Thoracic aorta (tissue), 2 donors: ENCODE data around the gene LEF1. TPM values are rescaled to one million over a fixed set of nuclear protein-coding genes. Genes with fewer than 3 reads are reported as not detected.
A peak's percentile ranks its signal among the peaks of the same experiment; 100 is the strongest.

Experiments used
- ATAC-seq: fragments of 150-250 bp; one replicate; pipeline ENCODE4 v1.8.0; 2017; ENCODE audit warnings: low read depth; ENCODE audit not compliant: insufficient number of reproducible peaks, low FRiP score
- DNase-seq: peaks from one replicate; pipeline ENCODE4 v3.0.0-alpha.2; 2020; ENCODE audit warnings: low spot score
- H3K27ac ChIP-seq, 2 donors: fragments of 200-600 bp; sonication (generic); 1 replicate in 1 of 2; 2 replicates in 1 of 2; pipeline ENCODE4 v1.5.1; 2016; ENCODE audit warnings: mild to moderate bottlenecking in 2 of 2, moderate library complexity in 2 of 2
- H3K27me3 ChIP-seq: fragments of 200-600 bp; sonication (generic); replicated peaks from 2 replicates; pipeline ENCODE4 v1.6.0; 2016; ENCODE audit warnings: mild to moderate bottlenecking; ENCODE audit not compliant: insufficient read depth
- H3K36me3 ChIP-seq: fragments of 200-600 bp; sonication (generic); one replicate; pipeline ENCODE4 v1.5.1; 2016
- H3K4me1 ChIP-seq, 2 donors: fragments of 200-600 bp; sonication (generic); 1 replicate in 1 of 2; 2 replicates in 1 of 2; pipeline versions ENCODE4 v1.5.1 to v1.6.0; 2016; ENCODE audit warnings: low read depth in 2 of 2, mild to moderate bottlenecking in 1 of 2; ENCODE audit not compliant: control insufficient read depth in 1 of 2
- H3K4me3 ChIP-seq: fragments of 200-600 bp; sonication (generic); 2 replicates; pipeline ENCODE4 v1.5.1; 2016; ENCODE audit warnings: mild to moderate bottlenecking
- H3K9me3 ChIP-seq: fragments of 200-600 bp; sonication (generic); 2 replicates; pipeline ENCODE4 v1.5.1; 2016
- CTCF ChIP-seq: fragments of 200-600 bp; sonication (generic); IDR thresholded peaks from one replicate; pipeline ENCODE4 v1.5.1; 2019; ENCODE audit warnings: antibody characterized with exemption
- total RNA-seq, 2 donors: library from RNA; depleted of rRNA; stranded (reverse); fragments of >200 nt; gene quantifications; one replicate each; pipeline versions ENCODE4 v1.1.0 to v1.2.3, GENCODE V29; 2016

LEF1 gene
- total RNA-seq = 1 to 10 TPM in 1 of 2 donors, under 1 TPM in 1; 0.54 to 3.2 TPM

GRCh38 chr4:108168671-108169523 is at the start of gene LEF1:
Gene LEF1 (minus strand): TSS chr4:108168932. CDS start chr4:108167767, 1,165 bp downstream.
- H3K4me1 ChIP-seq = peaks cover 19 to 44% of the 10 kb centered on the region in 2 donors
- peaks cover 38% of the 10 kb centered on the region for H3K27me3 ChIP-seq
- H3K4me3 ChIP-seq = peak within 1 kb of the TSS; percentile 84
- no peak within 1 kb of the TSS for H3K27ac ChIP-seq
- DNase-seq (no peak), ATAC-seq (no peak)
- H3K9me3 ChIP-seq = no peaks in the 10 kb centered on the region
- no peak for TF ChIP-seq CTCF
- no peaks in the 10 kb centered on the region for H3K36me3 ChIP-seq

DNA sequence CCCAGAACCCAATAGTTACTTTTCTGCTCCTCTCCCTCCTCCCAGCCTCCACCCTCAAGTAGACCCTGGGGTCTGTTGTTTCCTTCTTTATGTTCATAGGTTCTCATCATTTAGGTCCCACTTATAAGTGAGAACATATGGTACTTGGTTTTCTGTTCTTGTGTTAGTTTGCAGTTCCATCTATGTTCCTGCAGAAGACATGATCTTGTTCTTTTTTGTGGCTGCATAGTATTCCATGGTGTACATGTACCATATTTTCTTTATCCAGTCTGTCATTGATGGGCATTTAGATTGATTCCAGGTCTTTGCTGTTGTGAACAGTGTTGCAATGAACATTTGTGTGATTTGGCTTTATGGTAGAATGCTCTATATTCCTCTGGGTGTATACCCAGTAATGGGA is 47.8 kb upstream of the LEF1 start:
- TF ChIP-seq CTCF = no peak
- no peak for DNase-seq
- no peak for ATAC-seq

GRCh38 chr4:108215055-108215454 is 46.3 kb upstream of the LEF1 start:
- Histone ChIP-seq H3K9me3 (no peaks in the 10 kb centered on the region), H3K27me3 (no peaks in the 10 kb centered on the region), H3K36me3 (no peaks in the 10 kb centered on the region), H3K27ac (no peak overlapping the region), H3K4me1 (no peaks in the 10 kb centered on the region), H3K4me3 (no peak overlapping the region)
- ATAC-seq (no peak), DNase-seq (no peak)
- TF ChIP-seq CTCF = no peak

More for the DNA sequence above, 47.8 kb upstream of the LEF1 start:
- Histone ChIP-seq H3K36me3 (no peaks in the 10 kb centered on the region), H3K4me1 (no peaks in the 10 kb centered on the region), H3K27ac (no peak overlapping the region), H3K9me3 (no peaks in the 10 kb centered on the region), H3K27me3 (no peaks in the 10 kb centered on the region), H3K4me3 (no peak overlapping the region)

DNA sequence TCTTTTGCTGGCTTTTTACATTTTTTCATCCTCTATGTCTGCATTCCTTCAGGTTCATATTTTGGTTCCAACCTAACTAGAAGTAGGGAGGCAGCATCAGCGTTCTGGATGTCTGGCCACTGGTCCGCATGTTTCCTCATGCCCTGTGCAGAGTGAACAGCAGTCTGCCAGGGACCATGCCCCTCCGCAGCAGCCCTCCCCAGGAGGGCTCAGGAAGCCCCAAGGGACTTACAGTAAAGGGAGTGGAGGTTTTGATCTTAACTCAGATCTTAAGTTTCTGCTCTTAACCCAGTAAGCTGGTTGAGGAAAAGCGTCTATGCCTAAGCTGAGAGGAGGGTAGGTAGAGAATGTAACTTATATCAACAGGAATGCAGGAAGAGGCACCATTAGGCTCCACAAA is 45.0 kb upstream of the LEF1 start:
- Histone ChIP-seq H3K27ac (no peak overlapping the region), H3K4me1 (no peaks in the 10 kb centered on the region), H3K36me3 (no peaks in the 10 kb centered on the region), H3K4me3 (no peak overlapping the region), H3K27me3 (no peaks in the 10 kb centered on the region), H3K9me3 (no peaks in the 10 kb centered on the region)
- no peak for ATAC-seq
- no peak for TF ChIP-seq CTCF
- no peak for DNase-seq

- H3K4me1 ChIP-seq = no peaks in the 10 kb centered on the region
- ATAC-seq (no peak), DNase-seq (no peak)
- no peaks in the 10 kb centered on the region for H3K36me3 ChIP-seq
- no peak for TF ChIP-seq CTCF
- H3K27ac ChIP-seq = no peak overlapping the region
- no peaks in the 10 kb centered on the region for H3K9me3 ChIP-seq
- no peaks in the 10 kb centered on the region for H3K27me3 ChIP-seq
- no peak overlapping the region for H3K4me3 ChIP-seq
Measured at GRCh38 chr4:108213308-108213707, 44.6 kb upstream of the LEF1 start.
